AG04449 (cell line): Measurements from ENCODE around the gene CERCAM.

ENCODE experiments used
- CTCF ChIA-PET: fragments of 350-600 bp; formaldehyde crosslinking; extraction: SDS; loops from one replicate; lab custom pipeline; 2021; ENCODE audit warnings: antibody characterized with exemption; lab: Yijun Ruan, JAX
- POLR2A ChIA-PET: fragments of 400-600, 350-600 bp; formaldehyde crosslinking; extraction: SDS; loops from one replicate; lab custom pipeline; 2020; ENCODE audit warnings: antibody characterized with exemption, inconsistent platforms; lab: Yijun Ruan, JAX
- DNase-seq: peaks from one replicate; pipeline ENCODE4 v3.0.0-alpha.2; 2010; ENCODE audit warnings: low read depth, low spot score
- H3K4me3 ChIP-seq: 2 replicates; pipeline ENCODE4 v1.5.1; 2011; ENCODE audit warnings: low read depth, mild to moderate bottlenecking, control low read depth, low read length
- CTCF ChIP-seq: IDR thresholded peaks from one replicate; pipeline ENCODE4 v1.5.1; 2011; ENCODE audit warnings: mild to moderate bottlenecking, moderate library complexity, low read length, control low read depth, inconsistent platforms; ENCODE audit not compliant: insufficient read depth; ENCODE audit errors: missing control alignments

CERCAM gene

GRCh38 chr9:128391956-128392301 is 28.7 kb upstream of the CERCAM start:
- no peak for DNase-seq
- H3K4me3 ChIP-seq: no peak overlapping the region
- ChIA-PET POLR2A (no interaction called here), CTCF (no interaction called here)
- TF ChIP-seq CTCF: no peak

- ChIA-PET POLR2A (no interaction called here), CTCF (no interaction called here)
- no peak for DNase-seq
- H3K4me3 ChIP-seq: no peak overlapping the region
- no peak for TF ChIP-seq CTCF
These were observed 28.1 kb upstream of the CERCAM start for GRCh38 chr9:128392302-128393144.

- no peak for TF ChIP-seq CTCF
- DNase-seq: no peak
- no peak overlapping the region for H3K4me3 ChIP-seq
- ChIA-PET CTCF (interaction anchor here (0.8 to 1.5 kb wide), 2 partner anchors 17 to 27 kb away, joined by 4 to 5 read pairs; partner anchors contain the start of gene CERCAM), POLR2A (no interaction called here)
These were observed 27.4 kb upstream of the CERCAM start for GRCh38 chr9:128393145-128393775.

- ChIA-PET POLR2A (no interaction called here), CTCF (interaction anchor here (0.8 to 1.5 kb wide), 4 partner anchors 16 to 97 kb away, joined by 3 to 5 read pairs (median 4); partner anchors contain the start of gene CERCAM)
- H3K4me3 ChIP-seq: no peak overlapping the region
- TF ChIP-seq CTCF: no peak
- no peak for DNase-seq
These were observed 26.7 kb upstream of the CERCAM start for GRCh38 chr9:128393970-128394369.

- POLR2A ChIA-PET: interaction anchor here (0.7 kb wide), 1 partner anchor 23 kb away, joined by 3 read pairs; the partner anchor contains the start of gene URM1
- H3K4me3 ChIP-seq: no peak overlapping the region
- no peak for TF ChIP-seq CTCF
- CTCF ChIA-PET: interaction anchor here (0.8 to 1.5 kb wide), 6 partner anchors 15 to 98 kb away, joined by 3 to 5 read pairs (median 4); partner anchors contain the start of gene CERCAM
- DNase-seq: no peak
These were observed 26.1 kb upstream of the CERCAM start for GRCh38 chr9:128394379-128395168.
